GM12878 (cell line): ENCODE measurements around the gene SIL1. TPM values are rescaled to one million over a fixed set of nuclear protein-coding genes. Genes with fewer than 3 reads are reported as not detected.

Experiments used
- ATF2 ChIP-seq: IDR thresholded peaks from 2 replicates; pipeline ENCODE4 v1.6.1; 2012; ENCODE audit warnings: low read length, inconsistent platforms
- BCL3 ChIP-seq: IDR thresholded peaks from 2 replicates; pipeline ENCODE4 v1.6.1; 2011; ENCODE audit warnings: borderline replicate concordance, low read depth, mild to moderate bottlenecking, moderate library complexity, low read length; ENCODE audit not compliant: insufficient read depth, poor library complexity, severe bottlenecking
- CHD2 ChIP-seq: IDR thresholded peaks from 2 replicates; pipeline ENCODE4 v1.6.1; 2011; ENCODE audit warnings: low read depth, low read length, improper control_type of control experiment, borderline replicate concordance
- CHD4 ChIP-seq: fragments of 200-600 bp; sonication (generic); IDR thresholded peaks from 2 replicates; pipeline ENCODE4 v1.6.1; 2016; ENCODE audit warnings: mild to moderate bottlenecking
- E4F1 ChIP-seq: fragments of 450-650 bp; IDR thresholded peaks from 2 replicates; pipeline ENCODE4 v1.6.1; 2018; ENCODE audit warnings: borderline replicate concordance, mild to moderate bottlenecking; ENCODE audit not compliant: partially characterized antibody
- ESRRA ChIP-seq: IDR thresholded peaks from 2 replicates; pipeline ENCODE4 v1.6.1; 2012; ENCODE audit warnings: mild to moderate bottlenecking, low read length, improper control_type of control experiment
- GABPA ChIP-seq: IDR thresholded peaks from 2 replicates; pipeline ENCODE4 v1.6.1; 2014; ENCODE audit warnings: antibody characterized with exemption, low read depth, mild to moderate bottlenecking, inconsistent platforms
- MLLT1 ChIP-seq: fragments of 450-650 bp; IDR thresholded peaks from 2 replicates; pipeline ENCODE4 v1.6.1; 2016; ENCODE audit warnings: mild to moderate bottlenecking
- NFYA ChIP-seq: IDR thresholded peaks from 2 replicates; pipeline ENCODE4 v1.6.1; 2011; ENCODE audit warnings: low read depth, mild to moderate bottlenecking, low read length, improper control_type of control experiment, borderline replicate concordance
- NFYB ChIP-seq: IDR thresholded peaks from 2 replicates; pipeline ENCODE4 v1.6.1; 2011; ENCODE audit warnings: low read depth, mild to moderate bottlenecking, low read length, improper control_type of control experiment, moderate library complexity; ENCODE audit not compliant: insufficient read depth
- NKRF ChIP-seq: fragments of 450-650 bp; conservative IDR thresholded peaks from 2 replicates; pipeline ENCODE4 v1.6.1; 2017; ENCODE audit warnings: mild to moderate bottlenecking, moderate library complexity
- PAX5 ChIP-seq: IDR thresholded peaks from 2 replicates; pipeline ENCODE4 v1.6.1; 2011; ENCODE audit warnings: low read depth, low read length, borderline replicate concordance
- PML ChIP-seq: IDR thresholded peaks from 2 replicates; pipeline ENCODE4 v1.6.1; 2012; ENCODE audit warnings: low read length, inconsistent platforms
- RAD21 ChIP-seq: IDR thresholded peaks from 2 replicates; pipeline ENCODE4 v1.6.1; 2011; ENCODE audit warnings: mild to moderate bottlenecking, low read depth, low read length, moderate library complexity; ENCODE audit not compliant: insufficient read depth
- RB1 ChIP-seq: fragments of 450-650 bp; formaldehyde crosslinking; IDR thresholded peaks from 2 replicates; pipeline ENCODE4 v1.6.1; 2017; ENCODE audit warnings: mild to moderate bottlenecking, borderline replicate concordance
- RCOR1 ChIP-seq: conservative IDR thresholded peaks from 2 replicates; pipeline ENCODE4 v1.6.1; 2012; ENCODE audit warnings: low read depth, low read length, improper control_type of control experiment
- RUNX3 ChIP-seq: IDR thresholded peaks from 2 replicates; pipeline ENCODE4 v1.6.1; 2012; ENCODE audit warnings: low read length, inconsistent platforms
- SREBF2 ChIP-seq: IDR thresholded peaks from 2 replicates; pipeline ENCODE4 v1.6.1; 2012; ENCODE audit warnings: mild to moderate bottlenecking, low read length
- TCF7 ChIP-seq: IDR thresholded peaks from 2 replicates; pipeline ENCODE4 v1.6.1; 2014; ENCODE audit warnings: antibody characterized with exemption, borderline replicate concordance
- YBX1 ChIP-seq: fragments of 450-650 bp; IDR thresholded peaks from 2 replicates; pipeline ENCODE4 v1.6.1; 2016; ENCODE audit warnings: antibody characterized with exemption
- ZBED1 ChIP-seq: IDR thresholded peaks from 2 replicates; pipeline ENCODE4 v1.6.1; 2016; ENCODE audit warnings: borderline replicate concordance
- polyA plus RNA-seq, 11 experiments: library from polyadenylated mRNA; depleted of rRNA in 4 of 11; unstranded in 6 of 11; stranded (reverse) in 5 of 11; fragments of >200 nt; fragmentation: Nextera tagmentation in 4 of 11; fragmentation: Illumina TruSeq in 1 of 11; extraction: Ambion mirVana in 4 of 11; extraction: Trizol in 1 of 11; gene quantifications; 1 replicate in 1 of 11; 2 replicates in 10 of 11; pipeline versions ENCODE4 v1.2.1 to v1.2.3, GENCODE V29; 2011 to 2016; ENCODE audit warnings: inconsistent platforms in 2 of 11, missing spikeins in 2 of 11, low read depth in 1 of 11
- total RNA-seq, 4 experiments: library from RNA; depleted of rRNA in 3 of 4; stranded (reverse); fragments of >200 nt in 3 of 4; fragmentation: Illumina TruSeq in 1 of 4; extraction: Trizol in 1 of 4; gene quantifications; 2 replicates each; pipeline versions ENCODE4 v1.2.1 to v1.2.3, GENCODE V29; 2013 to 2021

SIL1 gene
- total and polyA plus RNA-seq, 10 of the 15 experiments (the other 5 are each of a cell fraction or from before 2014, with no cell fraction given): 4.1 to 49.8 (median 29.4) TPM

GRCh38 chr5:139177809-139178588, 20.2 kb downstream of the SIL1 start (continued):
- TF ChIP-seq RB1 (no peak), BCL3 (peak; percentile 81), CHD4 (no peak), RCOR1 (no peak), YBX1 (no peak), GABPA (no peak), PML (no peak), TCF7 (no peak), RAD21 (no peak), PAX5 (peak; percentile 84; the same call in 1 of the 2 replicates), SREBF2 (no peak), E4F1 (no peak), ESRRA (no peak), ZBED1 (no peak), ATF2 (no peak), MLLT1 (peak; percentile 50; the same call in 1 of the 2 replicates), RUNX3 (peak; percentile 94), CHD2 (no peak), NFYA (no peak), NFYB (no peak), NKRF (no peak)
